A549 (cell line): ENCODE results near the gene ELFN1. TPM values are rescaled to one million over a fixed set of nuclear protein-coding genes. Genes with fewer than 3 reads are reported as not detected.

Experiments
- ATAC-seq, 2 experiments: fragments of 200-7000 bp in 1 of 2; fragments of >200 bp in 1 of 2; cut with Nextera tagmentation in 1 of 2; cut with Tn5 transposase in 1 of 2; 3 replicates each; pipeline versions ENCODE4 v1.8.0 to v1.9.1; 2018 to 2020; ENCODE audit warnings: mild to moderate bottlenecking in 1 of 2, moderate library complexity in 1 of 2
- CTCF ChIA-PET: fragments of 300-600 bp; sonication (Branson Sonifier 250); formaldehyde crosslinking; extraction: SDS; loops from one replicate; lab custom pipeline; 2021; ENCODE audit warnings: antibody characterized with exemption, inconsistent platforms; lab: Yijun Ruan, JAX
- POLR2A ChIA-PET: fragments of 350-600 bp; formaldehyde crosslinking; extraction: SDS; loops from one replicate; lab custom pipeline; 2021; ENCODE audit warnings: antibody characterized with exemption, inconsistent platforms; lab: Yijun Ruan, JAX
- DNase-seq, 2 experiments: peaks; one replicate each; pipeline versions ENCODE4 v3.0.0 to v3.0.0-alpha.2; 2011 to 2016; ENCODE audit warnings: low read depth in 1 of 2, low spot score in 1 of 2
- FAIRE-seq: peaks from 2 replicates; lab custom pipeline; 2011; peaks lifted over from hg19 to GRCh38; lab: Jason Lieb, UNC
- H3K27ac ChIP-seq, 2 experiments: fragments of >200 bp; sonication (Bioruptor Twin); formaldehyde crosslinking; 3 replicates each; pipeline ENCODE4 v1.5.1; 2016 to 2017
- H3K4me1 ChIP-seq: fragments of >200 bp; sonication (Bioruptor Twin); formaldehyde crosslinking; 3 replicates; pipeline ENCODE4 v1.6.1; 2016
- H3K4me2 ChIP-seq: fragments of >200 bp; sonication (Bioruptor Twin); formaldehyde crosslinking; 3 replicates; pipeline ENCODE4 v1.6.1; 2016
- H3K4me3 ChIP-seq: fragments of >200 bp; sonication (Bioruptor Twin); formaldehyde crosslinking; 3 replicates; pipeline ENCODE4 v1.5.1; 2016
- H3K9me3 ChIP-seq: fragments of >200 bp; sonication (Bioruptor Twin); formaldehyde crosslinking; 3 replicates; pipeline ENCODE4 v1.6.1; 2016
- BCL3 ChIP-seq: fragments of >200 bp; sonication (Bioruptor Twin); formaldehyde crosslinking; IDR thresholded peaks from 3 replicates; pipeline ENCODE4 v1.6.1; 2016
- BHLHE40 ChIP-seq: IDR thresholded peaks from 2 replicates; pipeline ENCODE4 v1.6.1; 2012; ENCODE audit warnings: low read depth, low read length, inconsistent platforms
- CBX8 ChIP-seq: fragments of 200-600 bp; sonication (generic); IDR thresholded peaks from 2 replicates; pipeline ENCODE4 v1.6.1; 2016
- EHMT2 ChIP-seq: fragments of 200-600 bp; sonication (generic); IDR thresholded peaks from 2 replicates; pipeline ENCODE4 v1.6.1; 2016; ENCODE audit warnings: antibody characterized with exemption, low read depth, mild to moderate bottlenecking, moderate library complexity
- FOSB ChIP-seq: fragments of 250-450 bp; sonication (Bioruptor Pico); IDR thresholded peaks from 2 replicates; pipeline ENCODE4 v1.5.0; 2020; ENCODE audit warnings: mild to moderate bottlenecking, moderate library complexity
- FOSL2 ChIP-seq, 2 experiments: fragments of 450-650 bp in 1 of 2; fragments of >200 bp in 1 of 2; sonication (Bioruptor Twin) in 1 of 2; formaldehyde crosslinking; IDR thresholded peaks; 2 replicates each; pipeline versions ENCODE4 v1.5.0 to v1.6.1; 2016 to 2020; ENCODE audit warnings: mild to moderate bottlenecking in 1 of 2, moderate library complexity in 1 of 2
- FOXS1 ChIP-seq: fragments of 250-450 bp; sonication (Bioruptor Pico); IDR thresholded peaks from 2 replicates; pipeline ENCODE4 v1.5.0; 2020; ENCODE audit warnings: mild to moderate bottlenecking, moderate library complexity
- GATA3 ChIP-seq: IDR thresholded peaks from 2 replicates; pipeline ENCODE4 v1.6.1; 2012; ENCODE audit warnings: borderline replicate concordance
- HDAC2 ChIP-seq: fragments of 200-600 bp; sonication (generic); IDR thresholded peaks from 2 replicates; pipeline ENCODE4 v1.6.1; 2016
- HOXB13 ChIP-seq: fragments of 250-450 bp; sonication (Bioruptor Pico); IDR thresholded peaks from 2 replicates; pipeline ENCODE4 v1.5.0; 2020; ENCODE audit warnings: low read depth, mild to moderate bottlenecking, moderate library complexity
- HOXB5 ChIP-seq: fragments of 250-450 bp; sonication (Bioruptor Pico); IDR thresholded peaks from 2 replicates; pipeline ENCODE4 v1.5.0; 2020; ENCODE audit warnings: mild to moderate bottlenecking, moderate library complexity
- KDM5A ChIP-seq: fragments of 200-600 bp; sonication (generic); IDR thresholded peaks from 2 replicates; pipeline ENCODE4 v1.6.1; 2016; ENCODE audit warnings: antibody characterized with exemption, mild to moderate bottlenecking
- NR3C1 ChIP-seq: fragments of >200 bp; sonication (Bioruptor Twin); formaldehyde crosslinking; IDR thresholded peaks from 3 replicates; pipeline ENCODE4 v1.6.1; 2017
- PHF8 ChIP-seq: fragments of 200-600 bp; sonication (generic); IDR thresholded peaks from 2 replicates; pipeline ENCODE4 v1.6.1; 2016; ENCODE audit warnings: low read depth, mild to moderate bottlenecking, antibody characterized with exemption, moderate library complexity, borderline replicate concordance
- RARB ChIP-seq: fragments of 250-450 bp; sonication (Bioruptor Pico); IDR thresholded peaks from 2 replicates; pipeline ENCODE4 v1.8.0; 2021; ENCODE audit warnings: mild to moderate bottlenecking, moderate library complexity
- RCOR1 ChIP-seq: fragments of 150-350 bp; IDR thresholded peaks from 2 replicates; pipeline ENCODE4 v1.6.1; 2014; ENCODE audit warnings: antibody characterized with exemption, low read length, low read depth
- RFX5 ChIP-seq: fragments of 450-650 bp; IDR thresholded peaks from 2 replicates; pipeline ENCODE4 v1.7.1; 2014; ENCODE audit warnings: antibody characterized with exemption, mild to moderate bottlenecking, moderate library complexity
- SMC3 ChIP-seq: fragments of >200 bp; sonication (Bioruptor Twin); formaldehyde crosslinking; IDR thresholded peaks from 3 replicates; pipeline ENCODE4 v1.6.1; 2018; ENCODE audit warnings: inconsistent platforms
- SREBF2 ChIP-seq: fragments of 450-650 bp; IDR thresholded peaks from 2 replicates; pipeline ENCODE4 v1.6.1; 2014; ENCODE audit warnings: mild to moderate bottlenecking, moderate library complexity
- TP53 ChIP-seq: fragments of 250-450 bp; sonication (Bioruptor Pico); IDR thresholded peaks from 2 replicates; pipeline ENCODE4 v1.5.0; 2021; ENCODE audit warnings: mild to moderate bottlenecking, moderate library complexity
- ZC3H11A ChIP-seq: fragments of 450-650 bp; IDR thresholded peaks from 2 replicates; pipeline ENCODE4 v1.6.1; 2014; ENCODE audit warnings: antibody characterized with exemption, mild to moderate bottlenecking
- ZFP36 ChIP-seq: fragments of 450-650 bp; IDR thresholded peaks from 2 replicates; pipeline ENCODE4 v1.6.1; 2014; ENCODE audit warnings: borderline replicate concordance; ENCODE audit not compliant: partially characterized antibody
- ZSCAN20 ChIP-seq: fragments of 250-450 bp; sonication (Bioruptor Pico); IDR thresholded peaks from 2 replicates; pipeline ENCODE4 v1.8.0; 2022; ENCODE audit warnings: mild to moderate bottlenecking, moderate library complexity
- WGBS: methylation state at CpG from one replicate; pipeline ENCODE4 v1.1.6; 2017; ENCODE audit errors: missing lambda C conversion rate; 5-methylcytosine and 5-hydroxymethylcytosine counted together
- polyA plus RNA-seq, 4 experiments: library from polyadenylated mRNA; depleted of rRNA in 3 of 4; stranded (reverse); fragments of >200 nt; fragmentation: RNase III in 1 of 4; extraction: RNeasy Plus Mini Kit Qiagen cat#74134 plus additional on column Dnase treatment in 1 of 4; gene quantifications; 2 replicates in 3 of 4; 3 replicates in 1 of 4; pipeline ENCODE4 v1.2.3, GENCODE V29; 2011 to 2017
- TF ChIP-seq, protein P1 (sequence below): IDR thresholded peaks from 2 replicates; pipeline ENCODE4 v1.6.1; 2012; ENCODE audit warnings: low read depth, borderline replicate concordance
- TF ChIP-seq, protein P2 (sequence below): fragments of 450-650 bp; IDR thresholded peaks from 2 replicates; pipeline ENCODE4 v1.6.1; 2014; ENCODE audit warnings: antibody characterized with exemption
- TF ChIP-seq, protein P3 (sequence below): fragments of >200 bp; sonication (Bioruptor Twin); formaldehyde crosslinking; IDR thresholded peaks from 2 replicates; pipeline ENCODE4 v1.6.1; 2016
- TF ChIP-seq, protein P4 (sequence below): IDR thresholded peaks from 2 replicates; pipeline ENCODE4 v1.6.1; 2012
- TF ChIP-seq, protein P5 (sequence below): fragments of 250-450 bp; sonication (Bioruptor Pico); IDR thresholded peaks from 2 replicates; pipeline ENCODE4 v1.5.0; 2020; ENCODE audit warnings: low read depth, mild to moderate bottlenecking, moderate library complexity

The ELFN1 gene
- polyA plus RNA-seq, 2 of the 4 experiments (the other 2 are of a cell fraction): 0.08 to 0.10 TPM

- TF ChIP-seq, protein P1, sequence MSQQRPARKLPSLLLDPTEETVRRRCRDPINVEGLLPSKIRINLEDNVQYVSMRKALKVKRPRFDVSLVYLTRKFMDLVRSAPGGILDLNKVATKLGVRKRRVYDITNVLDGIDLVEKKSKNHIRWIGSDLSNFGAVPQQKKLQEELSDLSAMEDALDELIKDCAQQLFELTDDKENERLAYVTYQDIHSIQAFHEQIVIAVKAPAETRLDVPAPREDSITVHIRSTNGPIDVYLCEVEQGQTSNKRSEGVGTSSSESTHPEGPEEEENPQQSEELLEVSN: no peak
- TF ChIP-seq ZC3H11A: no peak
- TF ChIP-seq, all 56 proteins: peak for 0
Observed at GRCh38 chr7:1688542-1688941, 18.5 kb downstream of the ELFN1 start (continued).

- peaks cover 19% of the 10 kb centered on the region for H3K9me3 ChIP-seq
- ChIA-PET CTCF (no interaction called here), POLR2A (no interaction called here)
- DNase-seq: no peak
- no peaks in the 10 kb centered on the region for H3K4me1 ChIP-seq
- no peak overlapping the region for H3K4me2 ChIP-seq
- TF ChIP-seq ZFP36 (no peak), TP53 (CRISPR knock-in tag) (no peak), FOSB (CRISPR knock-in tag) (no peak), CBX8 (no peak), BCL3 (no peak), HOXB5 (CRISPR knock-in tag) (no peak), RFX5 (no peak), NR3C1 (no peak), HOXB13 (CRISPR knock-in tag) (no peak), SREBF2 (no peak), FOSL2 (IDR thresholded peaks at IDR 0.05) (no peak), FOSL2 (CRISPR knock-in tag; IDR thresholded peaks at IDR 0.05) (no peak), HDAC2 (no peak), FOXS1 (CRISPR knock-in tag) (no peak), RARB (no peak)
- TF ChIP-seq, protein P2, sequence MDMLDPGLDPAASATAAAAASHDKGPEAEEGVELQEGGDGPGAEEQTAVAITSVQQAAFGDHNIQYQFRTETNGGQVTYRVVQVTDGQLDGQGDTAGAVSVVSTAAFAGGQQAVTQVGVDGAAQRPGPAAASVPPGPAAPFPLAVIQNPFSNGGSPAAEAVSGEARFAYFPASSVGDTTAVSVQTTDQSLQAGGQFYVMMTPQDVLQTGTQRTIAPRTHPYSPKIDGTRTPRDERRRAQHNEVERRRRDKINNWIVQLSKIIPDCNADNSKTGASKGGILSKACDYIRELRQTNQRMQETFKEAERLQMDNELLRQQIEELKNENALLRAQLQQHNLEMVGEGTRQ: no peak
- TF ChIP-seq, protein P3, sequence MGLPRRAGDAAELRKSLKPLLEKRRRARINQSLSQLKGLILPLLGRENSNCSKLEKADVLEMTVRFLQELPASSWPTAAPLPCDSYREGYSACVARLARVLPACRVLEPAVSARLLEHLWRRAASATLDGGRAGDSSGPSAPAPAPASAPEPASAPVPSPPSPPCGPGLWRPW: no peak
- WGBS: 16% methylated on average over 3 of the region's 3 CpGs
- H3K27ac ChIP-seq: no peak overlapping the region
- FAIRE-seq: no peak
- no peak for ATAC-seq
- no peak overlapping the region for H3K4me3 ChIP-seq
Observed at GRCh38 chr7:1689311-1689710, 19.2 kb downstream of the ELFN1 start.

- TF ChIP-seq FOXS1 (CRISPR knock-in tag) (no peak), SMC3 (no peak), GATA3 (no peak)
- TF ChIP-seq, all 56 proteins: peak for 0
- 59% methylated on average over 1 of the region's 1 CpG for WGBS
- Histone ChIP-seq H3K4me3 (no peak overlapping the region), H3K9me3 (peaks cover 9% of the 10 kb centered on the region; the same call in 2 of the 3 replicates), H3K4me2 (no peak overlapping the region), H3K4me1 (no peaks in the 10 kb centered on the region), H3K27ac (no peak overlapping the region)
- POLR2A ChIA-PET: no interaction called here
- DNase-seq (no peak), FAIRE-seq (no peak), ATAC-seq (no peak)
- CTCF ChIA-PET: no interaction called here
Observed at GRCh38 chr7:1690359-1690958, 20.4 kb downstream of the ELFN1 start.

GRCh38 chr7:1691096-1691495, 21.0 kb downstream of the ELFN1 start:
- Histone ChIP-seq H3K4me3 (no peak overlapping the region), H3K4me1 (no peaks in the 10 kb centered on the region), H3K27ac (no peak overlapping the region), H3K4me2 (no peak overlapping the region), H3K9me3 (peaks cover 8% of the 10 kb centered on the region; the same call in 2 of the 3 replicates)
- no peak for FAIRE-seq
- ChIA-PET POLR2A (no interaction called here), CTCF (interaction anchor here (1.6 kb wide), 1 partner anchor 110 kb away, joined by 3 read pairs; no protein-coding TSS in a partner anchor)
- no peak for DNase-seq
- no peak for ATAC-seq
- WGBS: 47% methylated on average over 8 of the region's 8 CpGs
- no peak for TF ChIP-seq PHF8
- TF ChIP-seq, protein P3: no peak
- TF ChIP-seq, protein P1: no peak
- TF ChIP-seq BHLHE40: no peak
- TF ChIP-seq KDM5A: no peak
- TF ChIP-seq SREBF2: no peak
- TF ChIP-seq RARB: no peak
- TF ChIP-seq RCOR1: no peak
- no peak for TF ChIP-seq EHMT2
- TF ChIP-seq SMC3: no peak
- TF ChIP-seq, protein P4, sequence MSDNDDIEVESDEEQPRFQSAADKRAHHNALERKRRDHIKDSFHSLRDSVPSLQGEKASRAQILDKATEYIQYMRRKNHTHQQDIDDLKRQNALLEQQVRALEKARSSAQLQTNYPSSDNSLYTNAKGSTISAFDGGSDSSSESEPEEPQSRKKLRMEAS: no peak
- no peak for TF ChIP-seq ZSCAN20 (CRISPR knock-in tag)
- TF ChIP-seq GATA3: no peak
- TF ChIP-seq, protein P5, sequence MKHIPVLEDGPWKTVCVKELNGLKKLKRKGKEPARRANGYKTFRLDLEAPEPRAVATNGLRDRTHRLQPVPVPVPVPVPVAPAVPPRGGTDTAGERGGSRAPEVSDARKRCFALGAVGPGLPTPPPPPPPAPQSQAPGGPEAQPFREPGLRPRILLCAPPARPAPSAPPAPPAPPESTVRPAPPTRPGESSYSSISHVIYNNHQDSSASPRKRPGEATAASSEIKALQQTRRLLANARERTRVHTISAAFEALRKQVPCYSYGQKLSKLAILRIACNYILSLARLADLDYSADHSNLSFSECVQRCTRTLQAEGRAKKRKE (CRISPR knock-in tag): no peak
- no peak for TF ChIP-seq FOXS1 (CRISPR knock-in tag)
- TF ChIP-seq HOXB5 (CRISPR knock-in tag): no peak
